ENCODE results near the gene PRLR. TPM values are rescaled to one million over a fixed set of nuclear protein-coding genes. Genes with fewer than 3 reads are reported as not detected.

PRLR gene
- total RNA-seq, 1 donor from 2014 or later = 13.3 TPM

- intact Hi-C loops (cut with DNase I) = no loop called here
- TF ChIP-seq CTCF (IDR thresholded peaks at IDR 0.05) (no peak), POLR2A (IDR thresholded peaks at IDR 0.05) (no peak), POLR2AphosphoS5 (IDR thresholded peaks at IDR 0.05; ENCODE audit: insufficient read depth in 1 of 2, low read depth in 1 of 2) (no peak)
- no peak for DNase-seq (ENCODE audit: extremely low spot score in 2 of 2)
- Histone ChIP-seq H3K9me3 (no peaks in the 10 kb centered on the region), H3K36me3 (no peaks in the 10 kb centered on the region), H3K4me1 (peaks cover 12% of the 10 kb centered on the region), H3K4me3 (no peak overlapping the region), H3K27ac (no peak overlapping the region), H3K27me3 (no peaks in the 10 kb centered on the region)
Observed at GRCh38 chr5:35127006-35127405, 103.3 kb downstream of the PRLR start.

GRCh38 chr5:35125746-35126145, 104.5 kb downstream of the PRLR start:
- no peak for TF ChIP-seq POLR2AphosphoS5 (IDR thresholded peaks at IDR 0.05; ENCODE audit: insufficient read depth in 1 of 2, low read depth in 1 of 2)
- no peak for TF ChIP-seq POLR2A (IDR thresholded peaks at IDR 0.05)
- TF ChIP-seq CTCF (IDR thresholded peaks at IDR 0.05) = no peak
- DNase-seq (ENCODE audit: extremely low spot score in 2 of 2) = no peak
- H3K27ac ChIP-seq = no peak overlapping the region
- H3K9me3 ChIP-seq = no peaks in the 10 kb centered on the region
- peaks cover 17% of the 10 kb centered on the region for H3K4me1 ChIP-seq
- H3K36me3 ChIP-seq = no peaks in the 10 kb centered on the region
- H3K27me3 ChIP-seq = no peaks in the 10 kb centered on the region
- no peak overlapping the region for H3K4me3 ChIP-seq
- intact Hi-C loops (cut with DNase I) = no loop called here

- TF ChIP-seq POLR2A (IDR thresholded peaks at IDR 0.05) (no peak), CTCF (IDR thresholded peaks at IDR 0.05) (no peak), POLR2AphosphoS5 (IDR thresholded peaks at IDR 0.05; ENCODE audit: insufficient read depth in 1 of 2, low read depth in 1 of 2) (no peak)
- H3K9me3 ChIP-seq = no peaks in the 10 kb centered on the region
- H3K27me3 ChIP-seq = no peaks in the 10 kb centered on the region
- H3K4me3 ChIP-seq = no peak overlapping the region
- H3K4me1 ChIP-seq = peaks cover 15% of the 10 kb centered on the region
- H3K27ac ChIP-seq = no peak overlapping the region
- DNase-seq (ENCODE audit: extremely low spot score in 2 of 2) = no peak
- intact Hi-C loops (cut with DNase I) = no loop called here
- no peaks in the 10 kb centered on the region for H3K36me3 ChIP-seq
Observed at GRCh38 chr5:35124932-35125331, 105.4 kb downstream of the PRLR start.

- intact Hi-C loops (cut with DNase I) = no loop called here
Observed at GRCh38 chr5:35122819-35123218, 107.5 kb downstream of the PRLR start.

GRCh38 chr5:35120715-35121114, 109.6 kb downstream of the PRLR start:
- no peaks in the 10 kb centered on the region for H3K36me3 ChIP-seq
- DNase-seq (ENCODE audit: extremely low spot score in 2 of 2) = no peak
- H3K4me3 ChIP-seq = no peak overlapping the region
- no peak for TF ChIP-seq POLR2AphosphoS5 (IDR thresholded peaks at IDR 0.05; ENCODE audit: insufficient read depth in 1 of 2, low read depth in 1 of 2)
- no peak for TF ChIP-seq POLR2A (IDR thresholded peaks at IDR 0.05)
- peaks cover 10% of the 10 kb centered on the region for H3K4me1 ChIP-seq
- no peak overlapping the region for H3K27ac ChIP-seq
- no peaks in the 10 kb centered on the region for H3K27me3 ChIP-seq
- H3K9me3 ChIP-seq = no peaks in the 10 kb centered on the region
- intact Hi-C loops (cut with DNase I) = no loop called here

More at GRCh38 chr5:35122819-35123218, 107.5 kb downstream of the PRLR start:
- Histone ChIP-seq H3K4me1 (peaks cover 10% of the 10 kb centered on the region), H3K9me3 (no peaks in the 10 kb centered on the region), H3K27ac (no peak overlapping the region), H3K4me3 (no peak overlapping the region), H3K27me3 (no peaks in the 10 kb centered on the region), H3K36me3 (no peaks in the 10 kb centered on the region)
- no peak for DNase-seq (ENCODE audit: extremely low spot score in 2 of 2)
- TF ChIP-seq POLR2AphosphoS5 (IDR thresholded peaks at IDR 0.05; ENCODE audit: insufficient read depth in 1 of 2, low read depth in 1 of 2) (no peak), POLR2A (IDR thresholded peaks at IDR 0.05) (no peak), CTCF (IDR thresholded peaks at IDR 0.05) (no peak)
